ENCODE data around the gene CENPB. TPM values are rescaled to one million over a fixed set of nuclear protein-coding genes. Genes with fewer than 3 reads are reported as not detected.

Gene CENPB
- total and polyA plus RNA-seq, 3 donors from 2014 or later = 24.8 to 44.1 (median 32.2) TPM

GRCh38 chr20:3775457-3776108 lies 11.0 kb downstream of the CENPB start:
- H3K4me1 ChIP-seq = peaks cover 3% of the 10 kb centered on the region

DNA sequence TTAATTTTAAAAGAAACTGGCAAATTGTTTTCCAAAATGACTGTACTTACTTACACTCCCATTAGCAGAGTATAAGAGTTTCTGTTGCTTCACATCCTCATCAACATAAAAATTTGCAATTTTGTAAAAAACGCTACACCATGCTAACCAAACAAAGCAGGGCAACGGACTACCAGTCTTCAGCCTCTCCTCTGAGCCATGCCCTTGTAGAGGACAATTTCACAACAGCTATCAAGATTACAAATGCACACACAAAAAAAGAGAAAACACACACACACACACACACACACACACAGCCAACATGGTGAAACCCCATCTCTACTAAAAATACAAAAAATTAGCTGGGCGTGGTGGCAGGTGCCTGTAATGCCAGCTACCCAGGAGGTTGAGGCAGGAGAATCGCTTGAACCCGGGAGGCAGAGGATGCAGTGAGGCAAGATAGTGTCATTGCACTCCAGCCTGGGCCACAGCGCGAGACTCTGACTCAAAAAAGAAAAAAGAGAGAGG lies 14.9 kb downstream of the CENPB start:
- Histone ChIP-seq H3K27ac (no peak overlapping the region), H3K4me3 (no peak overlapping the region), H3K36me3 (ENCODE audit: low read depth, missing control alignments) (no peaks in the 10 kb centered on the region), H3K9me3 (no peaks in the 10 kb centered on the region), H3K27me3 (no peaks in the 10 kb centered on the region), H3K4me1 (peaks cover 6% of the 10 kb centered on the region)
- WGBS, 2 donors = 88% methylated on average over 7 of the region's 7 CpGs
- intact Hi-C loops (cut with DNase I; ENCODE audit: low total_unique reads) = no loop called here
- DNase-seq = no peak
- no peak for TF ChIP-seq POLR2A (IDR thresholded peaks at IDR 0.05)
- no peak for TF ChIP-seq CTCF (IDR thresholded peaks at IDR 0.05)

More at GRCh38 chr20:3775457-3776108, 11.0 kb downstream of the CENPB start:
- Histone ChIP-seq H3K27me3 (no peaks in the 10 kb centered on the region), H3K27ac (no peak overlapping the region), H3K4me3 (no peak overlapping the region), H3K9me3 (no peaks in the 10 kb centered on the region), H3K36me3 (ENCODE audit: low read depth, missing control alignments) (no peaks in the 10 kb centered on the region)
- no peak for DNase-seq
- 94 to 97% methylated on average over 4 of the region's 4 CpGs for WGBS, 2 donors
- intact Hi-C loops (cut with DNase I; ENCODE audit: low total_unique reads) = no loop called here
- TF ChIP-seq POLR2A (IDR thresholded peaks at IDR 0.05) = no peak
- no peak for TF ChIP-seq CTCF (IDR thresholded peaks at IDR 0.05)

DNA sequence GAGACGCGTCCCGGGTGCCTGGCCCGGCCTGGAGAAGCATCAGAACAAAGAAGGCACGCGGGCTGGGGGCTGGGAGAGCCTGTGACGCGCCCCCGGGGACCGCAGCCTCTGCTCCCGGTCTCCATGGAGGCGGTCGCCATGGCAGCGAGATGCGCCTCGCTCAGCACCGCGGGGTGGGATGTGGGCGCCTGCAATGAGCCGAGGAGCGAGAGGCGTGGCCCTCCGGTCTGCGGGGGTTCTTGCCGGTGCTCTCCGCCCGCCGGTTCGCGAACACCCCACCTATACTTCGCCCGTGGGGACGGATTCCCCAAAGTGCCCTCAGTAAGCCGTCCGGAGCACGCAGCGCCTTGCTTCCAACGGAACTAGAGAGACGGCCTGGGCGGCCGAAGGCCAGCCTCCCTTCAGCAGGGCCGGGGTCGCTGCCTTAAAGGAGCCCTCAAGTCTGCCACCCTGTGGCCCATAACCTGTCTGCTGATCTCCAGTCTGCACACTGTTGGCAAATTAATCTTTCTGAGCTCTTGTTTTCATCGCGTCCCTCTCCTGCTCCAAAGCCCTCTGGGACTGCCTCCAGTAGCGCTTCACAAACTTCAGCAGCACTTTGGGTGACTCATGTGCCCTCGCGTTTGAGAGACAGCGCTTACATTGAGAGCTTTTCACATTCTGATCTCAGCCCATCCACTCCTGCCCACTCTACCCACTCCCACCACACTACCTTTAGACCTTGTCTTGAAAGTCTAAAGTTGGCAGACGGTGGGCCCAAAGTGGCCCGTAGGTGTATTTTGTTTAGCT lies 18.0 kb downstream of the CENPB start:
- Histone ChIP-seq H3K4me1 (peaks cover 8% of the 10 kb centered on the region), H3K27me3 (no peaks in the 10 kb centered on the region), H3K9me3 (no peaks in the 10 kb centered on the region), H3K4me3 (peak overlapping the region; percentile 63 to 73), H3K36me3 (ENCODE audit: low read depth, missing control alignments) (no peaks in the 10 kb centered on the region), H3K27ac (peak overlapping the region; percentile 87 to 91)
- TF ChIP-seq POLR2A (IDR thresholded peaks at IDR 0.05) (no peak), CTCF (IDR thresholded peaks at IDR 0.05) (peak in 2 of 3 experiments; percentile 31 to 34)
- intact Hi-C loops (cut with DNase I; ENCODE audit: low total_unique reads) = no loop called here
- 4 to 5% methylated on average over 16 to 35 of the region's 51 CpGs for WGBS, 2 donors
- peak; percentile 84 for DNase-seq

- no peaks in the 10 kb centered on the region for H3K9me3 ChIP-seq
- H3K4me3 ChIP-seq = peak within 1 kb of the TSS; percentile 63 to 73
- WGBS, 2 donors = 0 to 3% methylated on average over 6 to 55 of the region's 80 CpGs
- intact Hi-C loops (cut with DNase I; ENCODE audit: low total_unique reads) = no loop called here
- no peaks in the 10 kb centered on the region for H3K36me3 ChIP-seq (ENCODE audit: low read depth, missing control alignments)
- no peaks in the 10 kb centered on the region for H3K27me3 ChIP-seq
- peaks cover 8% of the 10 kb centered on the region for H3K4me1 ChIP-seq
- peak within 1 kb of the TSS; percentile 87 to 91 for H3K27ac ChIP-seq
- DNase-seq = peak; percentile 99
- TF ChIP-seq CTCF (IDR thresholded peaks at IDR 0.05) (no peak), POLR2A (IDR thresholded peaks at IDR 0.05) (no peak)
Observed at GRCh38 chr20:3767427-3768341, 18.9 kb downstream of the CENPB start, which contains the start of gene ADISSP. Gene ADISSP (minus strand): TSS chr20:3767753. CDS start chr20:3760100, 7,653 bp downstream.

Data from testis (tissue), 3 donors.